Activated T-cell treated with anti-CD3 and anti-CD28 coated beads, Interleukin-2, amount 50 U/mL, for 48 hours (primary cell): ENCODE results near the gene SNAPC4.

Source experiments
- DNase-seq, 2 experiments: peaks; one replicate each; pipeline ENCODE4 v3.0.0-alpha.2; 2020

The SNAPC4 gene

GRCh38 chr9:136431782-136432350 lies 31.9 kb upstream of the SNAPC4 start:
- no peak for DNase-seq

- DNase-seq = no peak
Observed at GRCh38 chr9:136430588-136431234, 30.7 kb upstream of the SNAPC4 start.

GRCh38 chr9:136429683-136430491 lies 29.9 kb upstream of the SNAPC4 start:
- no peak for DNase-seq

- DNase-seq = no peak
Observed at GRCh38 chr9:136429075-136429628, 29.2 kb upstream of the SNAPC4 start.

- DNase-seq = no peak
Observed at GRCh38 chr9:136426787-136427186, 26.8 kb upstream of the SNAPC4 start.

GRCh38 chr9:136425367-136425766 lies 25.4 kb upstream of the SNAPC4 start:
- peak in 1 of 2 experiments; percentile 54 for DNase-seq

GRCh38 chr9:136424750-136425362 lies 24.9 kb upstream of the SNAPC4 start:
- DNase-seq = no peak

- no peak for DNase-seq
Observed at GRCh38 chr9:136423432-136424146, 23.6 kb upstream of the SNAPC4 start.

GRCh38 chr9:136422876-136423275 lies 22.9 kb upstream of the SNAPC4 start:
- no peak for DNase-seq

GRCh38 chr9:136421791-136422190 lies 21.8 kb upstream of the SNAPC4 start:
- DNase-seq = no peak

- no peak for DNase-seq
Observed at GRCh38 chr9:136419092-136419420, 19.1 kb upstream of the SNAPC4 start.

GRCh38 chr9:136418182-136419091 lies 18.5 kb upstream of the SNAPC4 start:
- no peak for DNase-seq

GRCh38 chr9:136416914-136417313 lies 16.9 kb upstream of the SNAPC4 start:
- no peak for DNase-seq

GRCh38 chr9:136416427-136416826 lies 16.5 kb upstream of the SNAPC4 start:
- DNase-seq = no peak

GRCh38 chr9:136412962-136413361 lies 13.0 kb upstream of the SNAPC4 start:
- no peak for DNase-seq

- no peak for DNase-seq
Observed at GRCh38 chr9:136411378-136411777, 11.4 kb upstream of the SNAPC4 start.

- peak; percentile 99 for DNase-seq
Observed at GRCh38 chr9:136410500-136411287, 10.7 kb upstream of the SNAPC4 start, which contains the start of the genes ENTR1 and PMPCA. Gene ENTR1 (minus strand): TSS chr9:136410614. CDS start chr9:136410397, 217 bp downstream. Gene PMPCA (plus strand): TSS chr9:136410658. CDS start chr9:136410669, 11 bp downstream.

- DNase-seq = peak; percentile 66 to 69
Observed at GRCh38 chr9:136409557-136410455, 9.8 kb upstream of the SNAPC4 start.

GRCh38 chr9:136407911-136408310 lies 7.9 kb upstream of the SNAPC4 start:
- no peak for DNase-seq
